Posterior cingulate gyrus (tissue), 11 donors: ENCODE measurements around the gene PALD1.

Experiments
- DNase-seq, 10 donors: peaks; one replicate each; pipeline versions ENCODE4 v3.0.0 to v3.0.0-alpha.2; 2020 to 2021; ENCODE audit warnings: mixed read lengths in 3 of 10
- intact Hi-C: fragments of 100-400 bp; cut with DNase I; formaldehyde crosslinking; loops from one replicate; pipeline ENCODE4 v1.15.1; 2023

The PALD1 gene

GRCh38 chr10:70478191-70479164 is at the start of gene PALD1:
PALD1 (plus strand) TSS chr10:70478767; CDS start chr10:70525952, 47,185 bp downstream.
- peak in 8 of 10 donors; percentile 24 to 92 (median 48) for DNase-seq

GRCh38 chr10:70430493-70431445 is 47.8 kb upstream of the PALD1 start:
- intact Hi-C loops, result no loop called here
- peak in 2 of 10 donors; percentile 8 to 40 for DNase-seq

More at GRCh38 chr10:70478191-70479164, at the start of gene PALD1:
- intact Hi-C loops, result loop anchor here (5.0 kb wide), 1 partner anchor 34 kb away; no protein-coding TSS in a partner anchor

- peak; percentile 28 to 92 (median 64) for DNase-seq
- intact Hi-C loops, result no loop called here
Measured at GRCh38 chr10:70432101-70432500, 46.5 kb upstream of the PALD1 start.

GRCh38 chr10:70432561-70433263 is 45.9 kb upstream of the PALD1 start:
- no peak for DNase-seq

GRCh38 chr10:70433581-70434280 is 44.8 kb upstream of the PALD1 start:
- no peak for DNase-seq
- intact Hi-C loops, result no loop called here

More at GRCh38 chr10:70432561-70433263, 45.9 kb upstream of the PALD1 start:
- intact Hi-C loops, result no loop called here

- intact Hi-C loops, result no loop called here
- DNase-seq, result no peak
Measured at GRCh38 chr10:70435241-70436085, 43.1 kb upstream of the PALD1 start.

GRCh38 chr10:70437721-70438120 is 40.8 kb upstream of the PALD1 start:
- intact Hi-C loops, result no loop called here
- no peak for DNase-seq

- intact Hi-C loops, result no loop called here
- DNase-seq, result no peak
Measured at GRCh38 chr10:70440296-70441160, 38.0 kb upstream of the PALD1 start.

GRCh38 chr10:70441161-70441894 is 37.2 kb upstream of the PALD1 start, which contains the start of gene NODAL:
NODAL (minus strand) TSS chr10:70441681; CDS start chr10:70441667, 14 bp downstream.
- intact Hi-C loops, result no loop called here
- DNase-seq, result no peak

GRCh38 chr10:70441895-70442309 is 36.7 kb upstream of the PALD1 start:
- no peak for DNase-seq
- intact Hi-C loops, result no loop called here

- intact Hi-C loops, result no loop called here
Measured at GRCh38 chr10:70442332-70442988, 36.1 kb upstream of the PALD1 start.

GRCh38 chr10:70444744-70445143 is 33.8 kb upstream of the PALD1 start:
- intact Hi-C loops, result no loop called here
- DNase-seq, result no peak

More at GRCh38 chr10:70442332-70442988, 36.1 kb upstream of the PALD1 start:
- DNase-seq, result no peak

- no peak for DNase-seq
- intact Hi-C loops, result no loop called here
Measured at GRCh38 chr10:70445718-70446657, 32.6 kb upstream of the PALD1 start.

GRCh38 chr10:70448236-70448635 is 30.3 kb upstream of the PALD1 start:
- intact Hi-C loops, result no loop called here
- peak in 1 of 10 donors; percentile 49 for DNase-seq

- DNase-seq, result no peak
- intact Hi-C loops, result no loop called here
Measured at GRCh38 chr10:70455213-70455630, 23.3 kb upstream of the PALD1 start.
